Measurements from ENCODE around the gene TSTD1.
A peak's percentile ranks its signal among the peaks of the same experiment; 100 is the strongest.
"Not testable (repeated sequence)": the region's sequence is repeated elsewhere in the genome, so short reads cannot be mapped to it uniquely, and the experiment has no call there.

TSTD1 gene

DNA sequence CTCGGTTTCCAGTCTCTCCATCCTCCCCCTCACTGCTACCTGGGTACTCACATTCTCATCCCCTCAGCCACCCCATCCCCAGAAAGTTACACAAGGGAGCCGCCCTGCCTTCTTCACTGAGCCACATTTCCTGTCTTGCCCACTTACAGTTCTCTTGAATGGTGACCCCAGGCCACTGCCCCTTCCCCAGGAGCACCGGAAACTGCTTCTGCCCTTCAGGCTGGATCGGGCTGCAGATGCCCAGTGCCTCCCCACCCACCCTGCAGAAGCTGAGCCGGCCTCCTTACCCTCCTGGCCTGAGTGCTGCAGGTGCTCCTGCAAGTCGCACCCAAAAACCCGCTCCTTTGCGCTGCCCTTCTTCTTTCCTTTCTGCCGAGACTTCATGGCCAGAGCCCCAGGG lies 30.5 kb upstream of the TSTD1 start:
- DNase-seq (ENCODE audit: low read depth): no peak
- no peak overlapping the region for H3K4me3 ChIP-seq (ENCODE audit: low read length)

DNA sequence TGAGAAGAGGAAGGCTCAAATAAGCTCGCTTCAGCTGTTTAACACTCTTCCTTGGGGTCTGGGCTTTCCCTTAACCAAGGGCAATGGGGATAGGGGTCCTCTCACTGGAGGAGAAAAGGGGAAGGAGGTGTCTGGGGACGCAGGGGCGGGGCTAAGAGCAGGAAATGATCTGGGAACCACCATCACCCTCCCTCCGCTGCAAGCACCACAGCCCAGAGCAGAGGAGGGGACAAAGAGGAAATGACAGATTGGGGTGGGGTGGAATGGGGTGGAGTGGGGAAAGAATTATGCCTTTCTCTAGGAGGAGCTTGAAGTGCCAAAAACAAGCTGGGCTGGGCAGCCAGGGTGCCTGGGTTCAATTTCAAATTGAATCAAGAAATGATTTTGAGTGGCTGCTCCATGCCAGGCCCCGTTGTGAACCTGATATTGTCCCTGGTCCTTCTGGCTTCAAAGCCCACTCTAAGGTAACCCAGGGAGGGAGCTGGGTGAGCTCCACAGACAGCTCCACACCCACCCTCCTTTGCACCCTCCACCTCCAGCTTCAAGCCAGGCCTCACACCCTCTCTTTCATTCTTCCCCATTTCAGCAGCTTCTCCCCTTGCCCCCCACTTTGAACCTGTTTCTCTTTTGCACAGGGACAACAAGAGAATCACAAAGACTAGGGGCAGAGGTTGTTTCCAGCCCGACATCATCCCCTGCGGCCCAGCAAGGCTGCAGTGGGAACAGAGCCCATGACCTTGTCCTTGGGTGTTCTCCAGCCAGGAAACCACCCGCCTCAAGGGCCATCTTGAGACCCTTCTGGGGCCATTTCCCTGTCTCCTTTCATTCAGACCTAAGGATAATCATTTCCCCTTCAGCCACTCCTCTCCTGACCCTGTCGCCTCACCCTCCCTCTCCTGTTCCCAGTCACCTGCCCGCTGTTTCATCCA lies 29.8 kb upstream of the TSTD1 start:
- TF ChIP-seq, protein P1, sequence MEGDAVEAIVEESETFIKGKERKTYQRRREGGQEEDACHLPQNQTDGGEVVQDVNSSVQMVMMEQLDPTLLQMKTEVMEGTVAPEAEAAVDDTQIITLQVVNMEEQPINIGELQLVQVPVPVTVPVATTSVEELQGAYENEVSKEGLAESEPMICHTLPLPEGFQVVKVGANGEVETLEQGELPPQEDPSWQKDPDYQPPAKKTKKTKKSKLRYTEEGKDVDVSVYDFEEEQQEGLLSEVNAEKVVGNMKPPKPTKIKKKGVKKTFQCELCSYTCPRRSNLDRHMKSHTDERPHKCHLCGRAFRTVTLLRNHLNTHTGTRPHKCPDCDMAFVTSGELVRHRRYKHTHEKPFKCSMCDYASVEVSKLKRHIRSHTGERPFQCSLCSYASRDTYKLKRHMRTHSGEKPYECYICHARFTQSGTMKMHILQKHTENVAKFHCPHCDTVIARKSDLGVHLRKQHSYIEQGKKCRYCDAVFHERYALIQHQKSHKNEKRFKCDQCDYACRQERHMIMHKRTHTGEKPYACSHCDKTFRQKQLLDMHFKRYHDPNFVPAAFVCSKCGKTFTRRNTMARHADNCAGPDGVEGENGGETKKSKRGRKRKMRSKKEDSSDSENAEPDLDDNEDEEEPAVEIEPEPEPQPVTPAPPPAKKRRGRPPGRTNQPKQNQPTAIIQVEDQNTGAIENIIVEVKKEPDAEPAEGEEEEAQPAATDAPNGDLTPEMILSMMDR (IDR thresholded peaks at IDR 0.05; ENCODE audit: insufficient read depth, low read depth, low read length, missing control alignments): no peak
- peak; percentile 43 for DNase-seq (ENCODE audit: low read depth)
- no peak overlapping the region for H3K4me3 ChIP-seq (ENCODE audit: low read length)

More for the DNA sequence above, 30.5 kb upstream of the TSTD1 start:
- TF ChIP-seq, protein P1 (IDR thresholded peaks at IDR 0.05; ENCODE audit: insufficient read depth, low read depth, low read length, missing control alignments): no peak

DNA sequence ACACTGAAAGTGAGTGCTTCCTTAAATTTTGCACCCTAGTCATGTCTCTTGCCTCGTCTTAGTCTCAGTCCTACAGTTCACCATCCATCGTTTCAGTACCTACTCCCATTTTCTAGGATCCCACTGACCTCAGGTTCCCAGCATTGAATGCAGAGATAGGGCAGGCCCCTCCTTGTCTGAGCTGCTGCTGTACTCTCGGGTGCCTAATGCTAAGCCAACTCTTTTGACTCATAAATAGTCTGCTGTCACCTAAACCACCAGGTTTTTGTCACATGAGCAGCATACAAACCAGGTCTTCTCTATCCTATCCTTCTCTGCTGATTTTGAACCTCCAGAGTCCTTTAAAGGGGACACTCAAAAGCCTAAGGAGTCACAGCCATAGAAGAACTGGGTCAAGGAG lies 27.9 kb upstream of the TSTD1 start:
- TF ChIP-seq, protein P1 (IDR thresholded peaks at IDR 0.05; ENCODE audit: insufficient read depth, low read depth, low read length, missing control alignments): no peak
- no peak for DNase-seq (ENCODE audit: low read depth)
- H3K4me3 ChIP-seq (ENCODE audit: low read length): no peak overlapping the region

DNA sequence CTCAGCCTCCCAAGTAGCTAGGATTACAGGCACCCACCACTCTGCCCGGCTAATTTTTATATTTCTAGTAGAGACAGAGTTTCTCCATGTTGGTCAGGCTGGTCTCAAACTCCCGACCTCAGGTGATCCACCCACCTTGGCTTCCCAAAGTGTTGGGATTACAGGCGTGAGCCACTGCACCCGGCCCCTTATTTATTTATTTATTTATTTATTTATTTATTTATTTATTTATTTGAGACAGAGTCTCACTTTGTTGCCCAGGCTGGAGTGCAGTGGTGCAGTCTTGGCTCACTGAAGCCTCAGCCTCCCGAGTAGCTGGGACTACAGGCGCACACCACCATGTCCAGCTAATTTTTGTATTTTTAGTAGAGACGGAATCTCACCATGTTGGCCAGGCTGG lies 26.9 kb upstream of the TSTD1 start:
- not testable (repeated sequence) for H3K4me3 ChIP-seq (ENCODE audit: low read length); DNase-seq (ENCODE audit: low read depth)

DNA sequence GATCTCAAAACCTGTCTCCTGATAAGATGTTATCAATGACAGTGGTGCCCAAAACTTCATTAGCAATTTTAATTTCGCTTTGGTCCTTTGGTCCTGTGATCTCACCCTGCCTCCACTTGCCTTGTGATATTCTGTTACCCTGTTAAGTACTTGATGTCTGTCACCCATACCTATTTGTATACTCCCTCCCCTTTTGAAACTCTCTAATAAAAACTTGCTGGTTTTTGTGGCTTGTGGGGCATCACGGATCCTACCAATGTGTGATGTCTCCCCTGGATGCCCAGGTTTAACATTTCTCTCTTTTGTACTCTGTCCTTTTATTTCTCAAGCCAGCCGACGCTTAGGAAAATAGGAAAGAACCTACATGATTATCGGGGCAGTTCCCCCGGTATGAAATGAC lies 25.2 kb upstream of the TSTD1 start:
- not testable (repeated sequence) for H3K4me3 ChIP-seq (ENCODE audit: low read length); DNase-seq (ENCODE audit: low read depth)

DNA sequence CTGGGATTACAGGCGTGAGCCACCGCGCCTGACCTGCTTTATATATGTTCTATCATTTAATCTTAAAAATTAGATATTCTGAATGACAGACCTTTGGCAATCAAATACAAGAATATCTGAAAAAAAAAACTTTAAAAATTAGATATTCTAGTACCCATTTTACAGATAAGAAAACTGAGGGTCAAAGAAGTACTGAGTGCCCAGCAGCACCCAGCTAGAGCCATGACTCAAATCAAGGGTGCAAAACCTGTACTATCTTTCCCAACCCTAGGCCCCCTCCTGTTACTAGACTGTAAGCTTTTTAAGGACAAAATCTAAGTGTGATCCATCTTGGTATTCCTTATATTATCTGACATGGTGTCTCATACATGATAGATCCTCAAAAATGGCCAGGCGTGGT lies 22.7 kb upstream of the TSTD1 start:
- no peak overlapping the region for H3K4me3 ChIP-seq (ENCODE audit: low read length)
- TF ChIP-seq, protein P1 (IDR thresholded peaks at IDR 0.05; ENCODE audit: insufficient read depth, low read depth, low read length, missing control alignments): no peak

DNA sequence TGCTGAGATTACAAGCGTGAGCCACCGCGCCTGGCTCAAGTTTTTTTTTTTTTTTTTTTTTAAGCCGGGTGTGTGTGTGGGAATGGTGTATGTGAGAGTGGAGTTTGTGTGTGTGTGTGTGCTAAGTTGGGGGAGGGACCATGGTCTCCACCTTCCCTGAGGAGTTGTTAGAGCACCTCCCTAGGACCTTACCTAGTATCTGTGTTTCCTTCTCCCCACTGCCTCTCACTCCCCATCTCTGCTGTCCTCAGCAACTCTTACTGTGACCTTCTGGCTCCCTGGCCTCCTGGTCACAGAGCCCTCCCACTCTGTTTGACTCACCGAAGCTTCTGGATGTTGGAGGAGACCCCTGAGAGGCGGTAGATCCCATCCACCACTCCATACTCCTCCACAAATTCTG lies 20.5 kb upstream of the TSTD1 start:
- no peak for DNase-seq (ENCODE audit: low read depth)
- H3K4me3 ChIP-seq (ENCODE audit: low read length): no peak overlapping the region
- TF ChIP-seq, protein P1 (IDR thresholded peaks at IDR 0.05; ENCODE audit: insufficient read depth, low read depth, low read length, missing control alignments): no peak

More for the DNA sequence above, 22.7 kb upstream of the TSTD1 start:
- no peak for DNase-seq (ENCODE audit: low read depth)

DNA sequence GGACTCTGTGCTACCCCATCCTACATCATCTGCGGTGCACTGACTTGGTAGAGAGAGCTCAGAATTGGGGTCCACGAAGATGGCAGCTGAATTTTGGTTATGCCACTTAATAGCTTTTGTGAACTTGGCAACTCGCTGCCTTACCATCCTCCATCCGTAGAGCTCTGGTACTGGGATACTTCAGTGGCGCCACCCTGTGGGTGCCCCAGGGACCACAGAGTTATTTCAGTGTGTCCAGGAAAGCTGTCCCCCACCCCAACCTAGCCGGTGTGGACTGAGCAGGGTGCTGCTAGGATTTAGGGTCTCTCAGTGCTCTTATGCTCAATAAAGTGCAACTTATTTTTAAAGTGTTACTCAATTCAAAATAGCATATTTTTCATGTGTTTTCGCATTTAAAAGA lies 16.0 kb upstream of the TSTD1 start:
- TF ChIP-seq, protein P1 (IDR thresholded peaks at IDR 0.05; ENCODE audit: insufficient read depth, low read depth, low read length, missing control alignments): peak; percentile 23
- H3K4me3 ChIP-seq (ENCODE audit: low read length): no peak overlapping the region
- DNase-seq (ENCODE audit: low read depth): no peak
